Fibroblast of lung (primary cell): Measurements from ENCODE around the gene IFNA10.

ENCODE experiments used
- EZH2 ChIP-seq: IDR thresholded peaks from 2 replicates; pipeline ENCODE4 v1.5.1; 2012; ENCODE audit warnings: low read length, control low read depth, mild to moderate bottlenecking; ENCODE audit errors: missing control alignments
- TF ChIP-seq, protein P1 (sequence below), 2 donors: IDR thresholded peaks in 1 of 2; conservative IDR thresholded peaks in 1 of 2; 1 replicate in 1 of 2; 2 replicates in 1 of 2; pipeline ENCODE4 v1.5.1; 2011 to 2012; ENCODE audit warnings: low read length in 2 of 2, control low read depth in 1 of 2, inconsistent platforms in 1 of 2, low read depth in 1 of 2, mild to moderate bottlenecking in 1 of 2

DNA sequence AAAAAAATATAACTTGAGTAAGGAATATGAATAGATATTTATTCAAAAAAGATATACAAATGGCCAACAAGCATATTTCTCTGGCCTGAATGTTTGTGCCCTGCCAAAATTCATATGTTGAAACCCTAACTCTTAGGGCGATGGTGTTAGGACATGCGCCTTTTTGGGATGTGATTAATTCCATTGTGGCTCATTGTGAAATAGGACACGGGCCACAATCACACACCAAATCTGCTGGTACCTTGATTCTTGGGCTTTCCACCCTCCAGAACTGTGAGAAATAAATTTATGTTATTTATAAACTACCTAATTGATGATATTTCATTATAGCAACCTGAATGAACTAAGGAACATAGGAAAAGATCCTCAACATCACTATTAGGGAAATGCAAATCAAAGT is 34.8 kb downstream of the IFNA10 start:
- TF ChIP-seq, protein P1, sequence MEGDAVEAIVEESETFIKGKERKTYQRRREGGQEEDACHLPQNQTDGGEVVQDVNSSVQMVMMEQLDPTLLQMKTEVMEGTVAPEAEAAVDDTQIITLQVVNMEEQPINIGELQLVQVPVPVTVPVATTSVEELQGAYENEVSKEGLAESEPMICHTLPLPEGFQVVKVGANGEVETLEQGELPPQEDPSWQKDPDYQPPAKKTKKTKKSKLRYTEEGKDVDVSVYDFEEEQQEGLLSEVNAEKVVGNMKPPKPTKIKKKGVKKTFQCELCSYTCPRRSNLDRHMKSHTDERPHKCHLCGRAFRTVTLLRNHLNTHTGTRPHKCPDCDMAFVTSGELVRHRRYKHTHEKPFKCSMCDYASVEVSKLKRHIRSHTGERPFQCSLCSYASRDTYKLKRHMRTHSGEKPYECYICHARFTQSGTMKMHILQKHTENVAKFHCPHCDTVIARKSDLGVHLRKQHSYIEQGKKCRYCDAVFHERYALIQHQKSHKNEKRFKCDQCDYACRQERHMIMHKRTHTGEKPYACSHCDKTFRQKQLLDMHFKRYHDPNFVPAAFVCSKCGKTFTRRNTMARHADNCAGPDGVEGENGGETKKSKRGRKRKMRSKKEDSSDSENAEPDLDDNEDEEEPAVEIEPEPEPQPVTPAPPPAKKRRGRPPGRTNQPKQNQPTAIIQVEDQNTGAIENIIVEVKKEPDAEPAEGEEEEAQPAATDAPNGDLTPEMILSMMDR (conservative IDR thresholded peaks at IDR 0.05 in 1 of 2, IDR thresholded peaks at IDR 0.05 in 1 of 2; ENCODE audit: low read depth in 1 of 2, low read length in 2 of 2), result no peak
- no peak for TF ChIP-seq EZH2
